Progenitor cell of endocrine pancreas (in vitro differentiated cells): ENCODE measurements around the gene KY. TPM values are rescaled to one million over a fixed set of nuclear protein-coding genes. Genes with fewer than 3 reads are reported as not detected.
"Not testable (repeated sequence)": the region's sequence is repeated elsewhere in the genome, so short reads cannot be mapped to it uniquely, and the experiment has no call there.

Experiments used
- DNase-seq: peaks from one replicate; pipeline ENCODE4 v3.0.0; 2021; ENCODE audit warnings: low spot score; ENCODE audit not compliant: unreplicated experiment
- H3K27ac Mint-ChIP-seq: 2 replicates; pipeline ENCODE4 v1.8.0; 2021; ENCODE audit warnings: mild to moderate bottlenecking, moderate library complexity, mixed read lengths
- H3K27me3 Mint-ChIP-seq: 2 replicates; pipeline ENCODE4 v1.8.0; 2021; ENCODE audit warnings: mixed read lengths
- H3K36me3 Mint-ChIP-seq: 2 replicates; pipeline ENCODE4 v1.8.0; 2022; ENCODE audit warnings: mixed read lengths; ENCODE audit not compliant: insufficient read depth
- H3K4me1 Mint-ChIP-seq: 2 replicates; pipeline ENCODE4 v1.8.0; 2021; ENCODE audit warnings: low read depth, mixed read lengths
- H3K4me3 Mint-ChIP-seq: 2 replicates; pipeline ENCODE4 v1.8.0; 2021; ENCODE audit warnings: low read depth, mild to moderate bottlenecking, moderate library complexity, mixed read lengths
- H3K9me3 Mint-ChIP-seq: 2 replicates; pipeline ENCODE4 v1.8.0; 2021; ENCODE audit warnings: low read depth, mixed read lengths
- CTCF ChIP-seq: fragments of 200-600 bp; sonication (generic); IDR thresholded peaks from one replicate; pipeline ENCODE4 v1.5.0; 2021; ENCODE audit warnings: antibody characterized with exemption, mild to moderate bottlenecking; ENCODE audit not compliant: unreplicated experiment
- total RNA-seq: library from RNA; stranded (reverse); gene quantifications from 2 replicates; pipeline ENCODE4 v1.2.1, GENCODE V29; 2021

The KY gene
- total RNA-seq, 1 donor from 2014 or later = not detected

- no peak for DNase-seq
- TF ChIP-seq CTCF = no peak
- no peaks in the 10 kb centered on the region for H3K9me3 Mint-ChIP-seq
Observed at GRCh38 chr3:134597390-134597970, 53.3 kb downstream of the KY start.

GRCh38 chr3:134594986-134595385 lies 55.8 kb downstream of the KY start:
- H3K36me3 Mint-ChIP-seq, H3K4me3 Mint-ChIP-seq, H3K27me3 Mint-ChIP-seq, DNase-seq, H3K27ac Mint-ChIP-seq, H3K4me1 Mint-ChIP-seq, H3K9me3 Mint-ChIP-seq: not testable (repeated sequence)

More at GRCh38 chr3:134597390-134597970, 53.3 kb downstream of the KY start:
- Mint-ChIP-seq H3K4me1 (peaks cover 15% of the 10 kb centered on the region), H3K36me3 (no peaks in the 10 kb centered on the region), H3K4me3 (no peak overlapping the region), H3K27me3 (peaks cover 18% of the 10 kb centered on the region), H3K27ac (no peak overlapping the region)

- H3K4me3 Mint-ChIP-seq = no peak overlapping the region
- peak overlapping the region; percentile 86 for H3K27ac Mint-ChIP-seq
- no peaks in the 10 kb centered on the region for H3K9me3 Mint-ChIP-seq
- TF ChIP-seq CTCF = no peak
- H3K27me3 Mint-ChIP-seq = peaks cover 5% of the 10 kb centered on the region
- peaks cover 8% of the 10 kb centered on the region for H3K4me1 Mint-ChIP-seq
- no peak for DNase-seq
- no peaks in the 10 kb centered on the region for H3K36me3 Mint-ChIP-seq
Observed at GRCh38 chr3:134594331-134594741, 56.5 kb downstream of the KY start.

- Mint-ChIP-seq H3K4me3 (no peak overlapping the region), H3K4me1 (peaks cover 8% of the 10 kb centered on the region), H3K9me3 (no peaks in the 10 kb centered on the region), H3K27me3 (no peaks in the 10 kb centered on the region), H3K36me3 (no peaks in the 10 kb centered on the region), H3K27ac (no peak overlapping the region)
- TF ChIP-seq CTCF = no peak
- DNase-seq = no peak
Observed at GRCh38 chr3:134592806-134593205, 58.0 kb downstream of the KY start.

GRCh38 chr3:134590766-134591165 lies 60.1 kb downstream of the KY start:
- Mint-ChIP-seq H3K36me3 (no peaks in the 10 kb centered on the region), H3K27me3 (peaks cover 3% of the 10 kb centered on the region), H3K9me3 (peaks cover 5% of the 10 kb centered on the region), H3K4me3 (no peak overlapping the region), H3K27ac (no peak overlapping the region), H3K4me1 (peaks cover 8% of the 10 kb centered on the region)
- TF ChIP-seq CTCF = no peak
- no peak for DNase-seq

- DNase-seq = no peak
- Mint-ChIP-seq H3K4me1 (peaks cover 5% of the 10 kb centered on the region), H3K27me3 (no peaks in the 10 kb centered on the region), H3K27ac (no peak overlapping the region), H3K4me3 (no peak overlapping the region), H3K9me3 (peaks cover 7% of the 10 kb centered on the region), H3K36me3 (no peaks in the 10 kb centered on the region)
- no peak for TF ChIP-seq CTCF
Observed at GRCh38 chr3:134579141-134579665, 71.6 kb downstream of the KY start.
